Activated CD4-positive, alpha-beta T cell treated with anti-CD3 and anti-CD28 coated beads, Interleukin-2, Interleukin-6, amounts not matched to agents 100 ng/mL and 50 ng/mL, durations not matched to agents 16 hours and 8 hours (primary cell): ENCODE results near the gene LAMA3.

Experiments
- DNase-seq: peaks from one replicate; pipeline ENCODE4 v3.0.0-alpha.2; 2020

LAMA3 gene

GRCh38 chr18:23735021-23735464 is 45.8 kb downstream of the LAMA3 start:
- peak; percentile 18 for DNase-seq

- no peak for DNase-seq
These were observed 48.3 kb downstream of the LAMA3 start for GRCh38 chr18:23737578-23737977.

GRCh38 chr18:23738151-23738550 is 48.9 kb downstream of the LAMA3 start:
- no peak for DNase-seq

DNA sequence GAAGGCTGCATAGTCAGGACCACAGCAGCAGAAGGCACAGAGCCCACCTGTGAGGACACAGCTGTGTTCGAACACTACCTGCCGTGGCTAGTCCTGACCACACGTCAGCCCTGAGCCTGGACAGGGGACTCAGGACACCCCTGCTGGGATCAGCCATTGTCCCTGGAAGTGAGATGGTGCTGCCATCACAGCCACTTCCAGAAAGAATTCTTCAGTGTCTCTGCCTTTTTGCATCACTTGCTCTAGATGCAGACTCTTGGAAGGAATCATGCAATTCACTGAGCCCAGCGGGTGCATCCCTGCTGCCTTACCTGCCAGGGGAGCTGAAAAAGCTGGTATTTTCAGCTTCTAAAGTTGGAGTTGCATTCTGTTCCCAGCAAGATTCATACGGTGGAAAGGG is 49.3 kb downstream of the LAMA3 start:
- no peak for DNase-seq

DNA sequence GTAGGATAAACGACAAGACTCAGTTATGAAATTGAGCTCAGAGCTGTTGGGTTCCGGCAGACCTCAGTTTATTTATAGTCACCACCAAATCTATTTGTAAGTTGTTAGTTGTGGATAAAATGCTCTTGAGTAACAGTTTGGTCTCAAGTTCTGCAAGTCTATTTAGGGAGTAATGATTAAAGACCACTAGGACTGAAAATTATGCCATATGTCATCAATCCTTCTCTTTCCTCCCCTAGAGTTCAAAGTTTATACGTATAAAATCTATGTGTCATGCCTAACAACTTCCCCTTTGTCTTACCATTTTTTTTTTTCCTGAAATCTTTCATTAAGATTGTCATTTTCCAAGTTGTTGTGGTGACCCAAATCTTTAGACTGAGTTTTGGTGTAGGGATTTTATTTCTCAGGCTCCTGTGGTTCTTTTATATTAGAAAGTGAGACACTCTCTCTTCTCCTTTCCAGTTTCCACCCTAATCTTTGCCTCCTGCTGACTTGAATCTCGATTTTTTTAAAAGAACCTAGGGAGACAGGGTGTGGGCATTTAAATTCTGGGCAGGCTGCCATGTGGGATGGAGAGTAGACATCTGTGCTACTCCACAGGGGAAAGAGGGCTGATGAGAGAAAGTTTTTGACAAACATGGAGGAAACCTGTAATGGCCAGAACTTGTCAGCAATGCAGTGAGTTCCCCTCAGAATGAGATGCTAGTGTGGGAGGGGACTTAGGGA is 51.0 kb downstream of the LAMA3 start:
- DNase-seq, result no peak

GRCh38 chr18:23741967-23742366 is 52.7 kb downstream of the LAMA3 start:
- DNase-seq, result peak; percentile 53

GRCh38 chr18:23743733-23744333 is 54.6 kb downstream of the LAMA3 start:
- DNase-seq, result no peak

DNA sequence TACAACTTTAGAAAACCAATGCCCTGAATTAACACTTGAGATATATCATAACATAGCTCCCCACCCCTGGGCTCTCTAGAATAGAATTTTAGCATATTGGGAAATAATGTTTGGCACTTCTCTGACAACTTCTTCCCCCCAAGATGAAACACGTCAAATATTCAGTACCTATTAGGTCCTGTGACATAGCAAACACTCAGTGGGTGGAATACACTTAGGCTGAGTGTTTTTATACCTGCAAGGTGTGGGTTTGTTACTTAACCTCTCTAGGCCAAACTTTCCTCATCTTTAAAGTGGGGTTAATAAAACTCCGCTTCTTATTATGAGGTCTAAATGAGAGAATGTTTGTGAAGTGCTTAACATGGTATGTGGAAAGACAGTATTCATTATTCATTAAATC is 56.1 kb downstream of the LAMA3 start:
- no peak for DNase-seq

DNA sequence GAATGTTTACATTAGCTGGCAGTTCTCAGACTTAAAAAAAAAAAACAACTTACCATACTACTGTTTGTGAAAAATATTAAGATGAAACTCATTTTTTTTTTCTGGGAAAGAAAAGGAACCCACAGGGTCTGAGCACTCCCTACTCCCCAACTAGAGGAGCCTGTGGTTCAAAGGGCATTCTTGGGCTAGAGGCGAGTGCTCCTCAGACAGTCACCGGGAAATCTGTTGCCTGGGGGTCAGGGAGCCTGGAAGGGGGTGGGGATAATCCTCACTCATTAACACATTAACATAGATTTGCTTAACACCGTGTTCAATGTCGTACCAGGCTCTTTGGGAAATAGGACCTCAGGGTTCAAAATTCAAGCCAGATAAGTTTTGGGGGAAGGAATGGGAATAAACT is 57.6 kb downstream of the LAMA3 start:
- DNase-seq, result no peak

GRCh38 chr18:23752363-23752762 is 63.1 kb downstream of the LAMA3 start:
- no peak for DNase-seq

DNA sequence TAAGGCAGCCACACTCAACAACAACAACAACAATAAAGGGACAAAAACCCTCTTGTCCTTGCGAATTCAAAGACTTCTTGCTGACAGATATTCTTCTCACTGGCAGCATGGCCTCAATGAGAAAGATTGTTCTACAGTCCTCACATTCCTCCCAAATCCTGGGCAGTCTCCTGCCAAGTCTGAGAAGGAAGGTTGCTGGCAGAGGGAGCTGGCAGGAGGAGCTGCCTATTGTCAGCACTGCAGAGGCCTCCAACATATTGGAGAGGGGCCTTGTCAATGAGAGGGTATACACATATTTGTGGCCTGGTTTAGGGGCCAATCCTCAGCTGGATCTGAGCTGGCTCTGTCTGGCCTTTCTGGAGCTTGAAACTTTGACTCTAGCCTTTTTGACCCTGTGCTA is 63.5 kb downstream of the LAMA3 start:
- no peak for DNase-seq

GRCh38 chr18:23756590-23757436 is 67.6 kb downstream of the LAMA3 start:
- DNase-seq, result no peak

DNA sequence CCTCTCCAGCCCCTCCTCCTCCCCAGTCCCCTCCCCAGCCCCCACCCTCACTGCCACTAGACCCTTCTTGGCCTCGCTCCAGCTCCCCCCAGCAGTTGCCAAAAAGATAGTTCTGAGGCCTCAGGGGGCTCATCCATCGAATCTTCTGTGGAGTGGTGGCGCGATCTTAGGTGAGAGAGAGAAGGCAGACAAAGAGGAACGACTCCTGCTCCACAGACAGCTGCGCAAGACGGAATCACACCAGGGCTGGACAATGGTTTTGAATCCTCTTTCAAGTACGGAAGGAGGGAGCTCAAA is 68.1 kb downstream of the LAMA3 start:
- no peak for DNase-seq

DNA sequence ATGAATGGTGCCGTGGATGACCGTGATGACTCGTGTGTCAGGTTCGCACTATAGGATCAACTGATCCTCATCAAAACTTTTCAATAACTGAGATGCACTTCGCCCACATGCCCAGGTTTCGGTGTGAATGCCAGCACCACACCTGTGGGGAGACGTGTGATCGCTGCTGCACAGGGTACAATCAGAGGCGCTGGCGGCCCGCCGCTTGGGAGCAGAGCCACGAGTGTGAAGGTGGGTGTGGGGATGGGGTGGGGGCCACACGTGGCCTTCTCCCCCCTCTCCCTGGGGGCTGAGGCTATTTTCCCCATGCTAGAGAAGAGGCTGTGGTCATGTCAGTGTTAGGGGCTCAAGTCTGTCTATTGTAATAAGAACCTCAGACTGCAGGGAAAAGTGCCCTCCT is 69.0 kb downstream of the LAMA3 start:
- no peak for DNase-seq

- DNase-seq, result no peak
These were observed 72.7 kb downstream of the LAMA3 start for GRCh38 chr18:23761941-23762340.

GRCh38 chr18:23763343-23763742 is 74.1 kb downstream of the LAMA3 start:
- DNase-seq, result no peak

- DNase-seq, result no peak
These were observed 76.7 kb downstream of the LAMA3 start for GRCh38 chr18:23765931-23766330.

DNA sequence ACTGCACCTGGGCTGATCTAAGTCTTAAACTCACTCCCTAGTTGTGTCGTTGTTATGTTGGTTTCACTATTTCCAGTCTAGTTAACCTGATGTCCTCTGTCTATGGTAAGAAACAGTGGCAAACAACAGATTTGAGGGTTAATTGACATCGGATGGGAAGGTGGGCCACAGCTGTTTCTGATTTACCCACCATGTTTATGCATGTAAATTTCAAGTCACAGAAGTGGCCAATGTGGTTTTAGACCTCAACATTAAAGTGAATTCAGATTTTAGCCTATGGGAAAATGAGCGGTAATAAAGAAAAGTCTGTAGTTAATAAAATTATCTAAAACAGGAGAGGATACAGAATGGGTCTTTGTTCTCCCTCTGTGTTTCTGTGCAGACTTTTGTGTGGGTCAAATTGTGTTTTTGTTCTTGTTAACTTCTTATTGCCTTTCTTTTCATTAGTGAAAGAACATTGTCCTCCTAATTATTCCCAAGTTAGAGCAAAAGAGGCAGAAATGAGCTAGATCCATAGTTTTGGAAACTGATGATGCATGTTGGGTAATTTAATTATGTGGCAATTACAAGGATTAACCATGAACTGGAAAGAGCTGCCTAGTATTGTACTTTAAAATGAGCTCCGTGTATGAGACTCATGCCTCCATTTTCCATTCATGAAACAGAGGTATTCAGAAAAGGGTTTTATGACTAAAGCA is 83.2 kb downstream of the LAMA3 start:
- DNase-seq, result no peak

DNA sequence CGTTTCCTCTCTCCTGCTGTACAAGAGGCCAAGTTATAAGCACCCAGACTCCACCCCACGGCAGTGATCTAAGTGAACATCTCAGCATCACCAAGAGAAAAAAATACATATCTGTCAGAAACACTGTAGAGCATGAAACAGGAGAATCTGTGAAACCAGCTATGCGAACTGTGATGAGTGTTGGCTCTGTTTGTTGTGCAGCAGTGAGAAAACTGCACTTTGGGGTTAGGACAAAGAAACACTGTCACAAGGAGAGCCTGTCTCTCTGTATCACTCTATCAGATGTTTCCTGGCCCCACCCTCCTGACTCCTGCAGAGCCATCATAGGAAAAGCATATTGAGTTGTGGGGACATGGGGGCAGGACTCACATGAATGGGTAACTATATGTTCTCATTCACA is 87.1 kb downstream of the LAMA3 start:
- DNase-seq, result no peak

DNA sequence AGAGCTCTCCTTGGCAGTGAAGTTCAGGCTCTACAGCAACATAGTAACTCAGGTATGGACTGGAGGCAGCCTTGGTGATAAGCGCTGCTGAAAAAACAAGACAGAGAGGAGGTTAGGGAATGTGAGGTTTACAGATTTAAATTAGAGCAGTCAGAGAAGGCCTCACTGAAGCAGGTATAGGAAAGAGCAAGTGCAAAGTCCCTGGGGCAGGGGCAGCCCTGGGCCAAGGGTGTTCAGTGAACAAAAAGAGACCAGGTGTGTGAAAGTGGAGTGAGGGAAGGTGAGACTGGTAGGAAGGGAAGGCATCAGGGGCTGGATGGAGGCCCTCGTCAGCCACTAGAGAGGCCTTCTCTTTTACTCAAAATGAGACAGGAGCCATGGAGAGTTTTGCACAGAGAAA is 89.6 kb downstream of the LAMA3 start:
- no peak for DNase-seq

- DNase-seq, result no peak
These were observed 90.5 kb downstream of the LAMA3 start for GRCh38 chr18:23779696-23780303.

DNA sequence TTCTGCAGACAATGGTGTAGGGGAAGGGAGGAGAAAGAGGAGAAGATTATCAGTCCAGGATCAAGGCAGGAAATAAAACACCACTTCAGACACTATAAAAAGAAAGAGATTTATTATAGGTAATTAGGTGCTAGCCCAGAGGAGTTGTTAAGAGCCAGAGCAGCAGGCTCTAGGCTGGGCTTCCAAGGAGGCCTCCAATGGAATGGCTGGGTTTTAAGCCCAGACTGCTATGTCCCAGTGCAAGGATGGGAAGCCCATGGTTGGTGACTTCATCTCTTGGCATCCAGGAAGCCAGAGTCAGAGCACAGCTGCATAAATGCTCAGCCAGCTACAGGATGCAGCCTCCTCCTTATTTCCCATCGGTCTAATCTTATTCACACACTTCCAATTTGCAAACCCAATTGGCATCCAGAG is 95.6 kb downstream of the LAMA3 start:
- DNase-seq, result no peak

DNA sequence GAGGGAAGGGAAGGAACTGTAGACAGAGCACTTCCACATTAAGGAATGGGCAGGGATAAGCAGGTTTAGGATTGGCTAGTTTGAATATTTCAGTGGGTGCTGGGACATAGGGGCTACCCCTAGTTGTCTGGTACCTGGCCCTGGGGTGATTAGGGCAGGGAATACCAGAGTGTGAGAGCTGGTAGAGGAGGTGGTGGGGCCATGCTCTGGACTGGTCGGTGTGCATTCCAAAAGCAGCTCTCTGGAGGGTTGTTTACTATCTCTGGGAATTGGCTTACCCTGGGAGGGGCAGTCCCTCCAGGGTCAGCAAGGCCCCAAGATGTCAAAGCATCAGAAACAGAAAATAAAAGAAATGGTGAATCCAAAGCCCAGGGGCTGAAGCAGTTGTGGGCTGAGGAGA is 103.8 kb downstream of the LAMA3 start:
- DNase-seq, result no peak
